Stimulated activated CD4-positive, alpha-beta T cell treated with anti-CD3 and anti-CD28 coated beads, Interleukin-2, amount 100 ng/mL, for 48 hours (primary cell): Measurements from ENCODE around the gene CT47B1.
"Not testable (repeated sequence)": the region's sequence is repeated elsewhere in the genome, so short reads cannot be mapped to it uniquely, and the experiment has no call there.

Experiments used
- DNase-seq, 2 donors: peaks; one replicate each; pipeline ENCODE4 v3.0.0-alpha.2; 2020

CT47B1 gene

GRCh38 chrX:120875766-120876165, at the start of gene CT47B1:
TSS of gene CT47B1 (minus strand) at chrX:120875866. CDS start at chrX:120875670, 196 bp downstream.
- not testable (repeated sequence) for DNase-seq

DNA sequence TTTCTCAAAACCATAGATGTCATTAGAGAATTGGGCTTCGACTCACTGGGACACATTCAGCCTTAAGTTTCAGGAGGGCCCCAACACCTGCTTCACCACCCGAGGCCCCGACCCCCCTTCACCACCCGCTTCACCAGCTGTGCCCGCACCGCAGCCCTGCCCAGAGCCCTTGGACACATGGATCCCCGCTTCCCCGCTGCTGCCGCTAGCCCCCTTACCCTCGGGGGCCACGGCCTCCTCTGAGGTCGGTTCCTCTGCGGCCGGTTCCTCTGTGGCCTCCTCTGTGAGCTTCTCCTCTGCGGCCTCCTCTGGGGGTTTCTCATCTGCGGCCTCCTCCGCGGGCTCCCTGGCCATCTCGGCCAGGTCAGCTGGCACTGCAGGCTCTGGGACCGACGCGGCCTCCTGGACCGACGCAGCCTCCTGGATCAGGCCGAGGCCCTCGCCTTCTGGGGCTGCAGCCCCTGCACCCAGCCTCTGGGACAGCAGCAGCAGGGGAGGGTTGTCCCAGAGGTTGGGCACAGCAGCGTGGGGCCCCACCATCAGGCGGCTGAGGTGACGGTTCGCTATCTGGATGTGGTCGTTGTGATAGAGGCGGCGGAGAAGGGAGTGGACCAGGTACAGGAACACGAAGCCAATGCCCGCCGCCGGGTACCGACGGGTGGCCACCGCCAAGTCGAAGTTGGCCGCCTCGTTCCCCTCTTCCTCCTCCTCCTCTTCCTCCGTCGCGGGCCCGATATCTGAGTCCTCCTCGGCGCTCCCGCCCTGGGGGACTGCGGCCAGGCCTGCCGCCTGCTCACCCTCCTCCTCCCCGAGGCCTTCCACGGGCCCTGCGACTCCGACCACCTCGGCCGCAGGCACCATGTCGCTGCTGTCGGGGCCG, 748 bp downstream of the CT47B1 start:
- DNase-seq = no peak

DNA sequence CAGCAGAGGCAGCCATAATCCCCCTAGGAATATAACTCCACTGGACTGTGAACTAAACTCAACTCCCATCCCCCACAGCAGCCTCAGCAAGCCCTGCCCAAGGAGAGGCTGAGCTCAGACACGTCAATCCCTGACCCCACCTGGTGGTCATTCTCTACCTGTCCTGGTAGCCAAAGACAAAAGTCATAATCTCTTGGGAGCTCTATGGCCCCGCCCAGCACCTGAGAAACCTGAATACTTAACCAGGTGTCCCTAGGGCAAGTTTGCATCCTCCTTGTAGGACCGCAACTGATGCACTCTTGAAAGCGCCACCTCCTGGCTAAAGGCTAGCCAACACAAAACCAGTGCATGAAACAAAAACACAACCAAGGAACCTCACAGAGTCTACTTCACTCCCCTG, 18.4 kb downstream of the CT47B1 start:
- DNase-seq = no peak

- no peak for DNase-seq
These were observed 34.8 kb downstream of the CT47B1 start for GRCh38 chrX:120840827-120841226.

DNA sequence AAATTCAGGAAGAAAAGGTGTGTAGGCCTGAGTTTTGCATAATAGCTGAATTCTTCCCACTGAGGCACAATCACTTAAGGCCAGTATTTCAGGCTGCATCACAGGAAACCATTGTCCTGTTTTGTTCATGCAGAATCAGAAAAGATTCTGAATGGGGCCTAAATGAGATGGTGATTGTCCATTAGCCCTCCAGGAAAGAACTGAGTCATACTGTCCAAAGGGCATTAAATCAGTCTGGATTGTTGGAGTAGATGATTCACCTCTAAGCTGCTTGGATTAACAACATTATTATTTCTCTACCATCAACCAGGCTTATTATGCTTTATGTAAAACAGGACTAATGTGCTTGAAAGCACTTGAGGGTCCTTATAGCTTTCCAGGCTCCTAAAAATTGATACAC, 36.2 kb downstream of the CT47B1 start:
- no peak for DNase-seq

- not testable (repeated sequence) for DNase-seq
These were observed 48.5 kb downstream of the CT47B1 start for GRCh38 chrX:120827213-120827612.

DNA sequence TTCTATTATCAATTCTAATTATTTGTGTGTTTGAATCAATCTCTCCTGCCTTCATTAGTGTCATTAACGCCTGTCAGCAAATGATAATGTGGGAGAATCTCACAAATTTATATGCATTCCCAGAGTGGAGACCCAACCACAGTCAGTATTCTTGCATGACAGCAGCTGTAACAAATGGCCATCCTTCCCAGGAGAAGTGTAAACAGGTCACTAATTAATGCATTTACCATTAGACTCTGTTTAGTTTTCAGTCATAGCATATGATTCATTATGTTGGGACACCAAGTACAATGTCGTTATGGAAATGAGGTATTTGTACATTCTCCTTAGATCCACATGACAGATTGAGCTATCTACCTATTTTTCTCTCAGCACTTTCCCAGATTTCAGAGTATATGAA, 50.5 kb downstream of the CT47B1 start:
- no peak for DNase-seq

- DNase-seq = no peak
These were observed 51.6 kb downstream of the CT47B1 start for GRCh38 chrX:120824021-120824420.

DNA sequence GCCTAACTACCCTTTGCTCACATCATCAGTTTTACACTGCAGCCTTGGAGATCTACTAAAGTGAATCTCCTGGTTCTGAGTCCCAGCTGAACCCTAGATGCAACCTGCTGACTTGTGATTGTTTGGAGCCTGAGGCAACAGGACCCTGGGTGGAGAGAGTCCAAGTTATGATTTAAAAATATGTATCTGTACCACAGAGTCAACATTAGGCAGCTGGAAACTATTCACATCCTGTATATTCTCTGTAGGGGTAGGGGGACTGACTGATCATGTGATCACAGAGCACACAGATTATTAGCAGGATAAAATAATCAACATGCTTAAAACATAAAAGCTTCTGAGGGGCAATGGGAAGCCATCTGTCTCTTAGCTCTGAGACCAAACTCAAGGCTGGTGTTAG, 52.1 kb downstream of the CT47B1 start:
- no peak for DNase-seq
